ENCODE measurements around the gene GRK5.

GRCh38 chr10:119460369-119461195 lies 253.2 kb downstream of the GRK5 start:
- TF ChIP-seq ZNF384 (IDR thresholded peaks at IDR 0.05) (no peak), TARDBP (IDR thresholded peaks at IDR 0.05) (no peak), HDGF (IDR thresholded peaks at IDR 0.05; ENCODE audit: borderline replicate concordance) (no peak)

All from HEK293T (cell line).